Cerebellar cortex (tissue), 1 donor: ENCODE data around the gene MANSC1.

Source experiments
- DNase-seq: peaks from one replicate; pipeline ENCODE4 v3.0.0-alpha.2; 2015; ENCODE audit warnings: low spot score

The MANSC1 gene

GRCh38 chr12:12349711-12350665 lies at the start of gene MANSC1:
MANSC1 (minus strand) TSS chr12:12350242; CDS start chr12:12343314, 6,928 bp downstream.
- peak; percentile 81 for DNase-seq

GRCh38 chr12:12399161-12399560 lies 49.1 kb upstream of the MANSC1 start:
- no peak for DNase-seq

GRCh38 chr12:12398026-12398859 lies 48.2 kb upstream of the MANSC1 start:
- DNase-seq, result no peak

- DNase-seq, result no peak
These were observed 47.1 kb upstream of the MANSC1 start for GRCh38 chr12:12397184-12397583.

GRCh38 chr12:12396694-12397093 lies 46.7 kb upstream of the MANSC1 start:
- no peak for DNase-seq

GRCh38 chr12:12393171-12393570 lies 43.1 kb upstream of the MANSC1 start:
- no peak for DNase-seq

GRCh38 chr12:12392413-12392812 lies 42.4 kb upstream of the MANSC1 start:
- DNase-seq, result no peak

GRCh38 chr12:12387501-12387900 lies 37.5 kb upstream of the MANSC1 start:
- no peak for DNase-seq

GRCh38 chr12:12384571-12385340 lies 34.7 kb upstream of the MANSC1 start:
- DNase-seq, result no peak

GRCh38 chr12:12381982-12382381 lies 31.9 kb upstream of the MANSC1 start:
- no peak for DNase-seq

GRCh38 chr12:12380949-12381593 lies 31.0 kb upstream of the MANSC1 start:
- DNase-seq, result no peak

- no peak for DNase-seq
These were observed 30.0 kb upstream of the MANSC1 start for GRCh38 chr12:12379831-12380730.

GRCh38 chr12:12378616-12379015 lies 28.6 kb upstream of the MANSC1 start:
- no peak for DNase-seq

GRCh38 chr12:12376646-12377448 lies 26.8 kb upstream of the MANSC1 start:
- DNase-seq, result peak; percentile 90

- DNase-seq, result no peak
These were observed 23.1 kb upstream of the MANSC1 start for GRCh38 chr12:12372946-12373722.

- no peak for DNase-seq
These were observed 17.5 kb upstream of the MANSC1 start for GRCh38 chr12:12367482-12367998.

GRCh38 chr12:12366701-12367481 lies 16.8 kb upstream of the MANSC1 start:
- DNase-seq, result no peak

GRCh38 chr12:12365931-12366431 lies 15.9 kb upstream of the MANSC1 start:
- no peak for DNase-seq
